ENCODE measurements around the gene MT1G. TPM values are rescaled to one million over a fixed set of nuclear protein-coding genes. Genes with fewer than 3 reads are reported as not detected.

Gene MT1G
- total RNA-seq, 1 experiment from 2014 or later, result 23.4 TPM

DNA sequence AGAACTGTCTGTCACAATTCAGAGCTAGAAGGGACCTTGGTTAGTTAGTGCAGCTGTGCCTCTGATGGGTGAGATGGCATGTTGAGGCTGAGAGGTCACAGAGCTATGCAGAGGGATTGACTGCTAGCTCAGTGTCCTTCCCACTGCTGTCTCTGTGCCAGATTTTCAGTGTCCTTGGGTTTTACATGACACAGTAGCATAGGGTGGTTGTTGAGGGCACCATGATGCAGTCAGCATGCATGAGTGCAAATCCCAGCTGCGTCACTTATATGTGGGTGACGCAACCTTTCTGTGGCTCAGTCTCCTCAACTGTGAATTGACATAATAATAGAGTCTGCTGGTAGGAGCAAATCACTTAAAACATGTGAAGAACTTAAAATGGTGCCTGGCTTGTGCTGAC, 26.7 kb downstream of the MT1G start:
- no peak overlapping the region for H3T11ph ChIP-seq (ENCODE audit: low read length)
- H2AFZ ChIP-seq (ENCODE audit: low read length), result no peak overlapping the region
- no peak overlapping the region for H3K4ac ChIP-seq (ENCODE audit: low read depth, low read length)
- H3K27me3 Mint-ChIP-seq (ENCODE audit: low read depth), result peaks cover 99% of the 10 kb centered on the region
- no peak overlapping the region for H3K18ac ChIP-seq (ENCODE audit: insufficient read length, low read depth, low read length)
- no peak overlapping the region for H2BK5ac ChIP-seq (ENCODE audit: insufficient read length, low read length)
- WGBS (ENCODE audit: extremely low coverage, insufficient read length, low lambda C conversion rate), result no CpG with 5 or more reads among the region's 2 CpGs
- H3K79me1 ChIP-seq (ENCODE audit: insufficient read depth, low read depth, low read length, poor library complexity, severe bottlenecking), result no peaks in the 10 kb centered on the region
- no peak overlapping the region for H4K91ac ChIP-seq (ENCODE audit: insufficient read length, low read depth, low read length)
- no peak overlapping the region for H3K23ac ChIP-seq (ENCODE audit: insufficient read length, low read depth, low read length)
- H3K4me1 ChIP-seq (ENCODE audit: insufficient read depth, low read length), result no peaks in the 10 kb centered on the region
- no peak overlapping the region for H3K4me2 ChIP-seq (ENCODE audit: insufficient read depth, insufficient read length, low read length)
- peaks cover 19 to 31% of the 10 kb centered on the region in 2 experiments for H3K4me1 Mint-ChIP-seq
- no peak overlapping the region for H2BK20ac ChIP-seq (ENCODE audit: low read depth, low read length, poor library complexity, severe bottlenecking)
- no peak overlapping the region for H4K8ac ChIP-seq (replicated peaks; ENCODE audit: insufficient read length, low read depth, low read length)
- no peak overlapping the region for H2BK12ac ChIP-seq (ENCODE audit: insufficient read length, low read depth, low read length)
- H4K5ac ChIP-seq (ENCODE audit: insufficient read length, low read depth, low read length), result no peak overlapping the region
- H3K27me3 ChIP-seq (ENCODE audit: insufficient read depth, low read length), result peaks cover 87% of the 10 kb centered on the region
- H3K36me3 Mint-ChIP-seq (ENCODE audit: insufficient read depth in 1 of 3, low read depth in 3 of 3), result no peaks in the 10 kb centered on the region; a peak in 1 of 7 replicates
- no peaks in the 10 kb centered on the region for H3K9me3 ChIP-seq (ENCODE audit: control insufficient read depth, low read depth, low read length)
- no peaks in the 10 kb centered on the region for H4K20me1 ChIP-seq (ENCODE audit: control insufficient read depth, insufficient read depth, insufficient read length)
- TF ChIP-seq, protein P1, sequence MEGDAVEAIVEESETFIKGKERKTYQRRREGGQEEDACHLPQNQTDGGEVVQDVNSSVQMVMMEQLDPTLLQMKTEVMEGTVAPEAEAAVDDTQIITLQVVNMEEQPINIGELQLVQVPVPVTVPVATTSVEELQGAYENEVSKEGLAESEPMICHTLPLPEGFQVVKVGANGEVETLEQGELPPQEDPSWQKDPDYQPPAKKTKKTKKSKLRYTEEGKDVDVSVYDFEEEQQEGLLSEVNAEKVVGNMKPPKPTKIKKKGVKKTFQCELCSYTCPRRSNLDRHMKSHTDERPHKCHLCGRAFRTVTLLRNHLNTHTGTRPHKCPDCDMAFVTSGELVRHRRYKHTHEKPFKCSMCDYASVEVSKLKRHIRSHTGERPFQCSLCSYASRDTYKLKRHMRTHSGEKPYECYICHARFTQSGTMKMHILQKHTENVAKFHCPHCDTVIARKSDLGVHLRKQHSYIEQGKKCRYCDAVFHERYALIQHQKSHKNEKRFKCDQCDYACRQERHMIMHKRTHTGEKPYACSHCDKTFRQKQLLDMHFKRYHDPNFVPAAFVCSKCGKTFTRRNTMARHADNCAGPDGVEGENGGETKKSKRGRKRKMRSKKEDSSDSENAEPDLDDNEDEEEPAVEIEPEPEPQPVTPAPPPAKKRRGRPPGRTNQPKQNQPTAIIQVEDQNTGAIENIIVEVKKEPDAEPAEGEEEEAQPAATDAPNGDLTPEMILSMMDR (conservative IDR thresholded peaks at IDR 0.05), result no peak
- no peak overlapping the region for H3K4me3 Mint-ChIP-seq
- no peak overlapping the region for H3K27ac Mint-ChIP-seq
- no peaks in the 10 kb centered on the region for H3K79me2 ChIP-seq (ENCODE audit: insufficient read depth, low read length)
- peaks cover 6% of the 10 kb centered on the region for H3K23me2 ChIP-seq (ENCODE audit: insufficient read length, low read depth, low read length, poor library complexity, severe bottlenecking)
- no peak for DNase-seq
- no peak overlapping the region for H3K56ac ChIP-seq (ENCODE audit: insufficient read length, low read depth, low read length)
- no peak overlapping the region for H2BK15ac ChIP-seq (ENCODE audit: low read depth, low read length)
- H3K9me3 Mint-ChIP-seq, result no peaks in the 10 kb centered on the region; a peak in 1 of 5 replicates
- H2BK120ac ChIP-seq (ENCODE audit: low read depth, low read length, poor library complexity, severe bottlenecking), result no peak overlapping the region
- H3K27ac ChIP-seq (ENCODE audit: insufficient read length, low read depth, low read length), result no peak overlapping the region
- H2AK5ac ChIP-seq (ENCODE audit: insufficient read length, low read length), result no peak overlapping the region
- H3K14ac ChIP-seq (ENCODE audit: insufficient read depth, low read length), result no peak overlapping the region
- H3K9ac ChIP-seq (ENCODE audit: extremely low read depth, insufficient read length, low read length), result no peak overlapping the region

All from H9 (cell line).